ENCODE measurements around the gene HDHD3.
"Not testable (repeated sequence)": the region's sequence is repeated elsewhere in the genome, so short reads cannot be mapped to it uniquely, and the experiment has no call there.

Gene HDHD3

GRCh38 chr9:113406353-113406752, 29.6 kb upstream of the HDHD3 start:
- Histone ChIP-seq H3K36me3 (ENCODE audit: control insufficient read depth in 1 of 2, insufficient read depth in 2 of 2, low read length in 2 of 2) (peaks cover 4 to 19% of the 10 kb centered on the region in 2 donors), H3K4me1 (ENCODE audit: control insufficient read depth in 1 of 2, insufficient read depth in 2 of 2, low read length in 2 of 2) (peaks cover 14 to 21% of the 10 kb centered on the region in 2 donors)
- H3K9me3 ChIP-seq (ENCODE audit: control insufficient read depth in 1 of 2, low read length in 2 of 2); H3K4me3 ChIP-seq (ENCODE audit: low read depth in 1 of 2, low read length in 2 of 2); H3K9ac ChIP-seq (ENCODE audit: low read depth in 1 of 2, low read length in 2 of 2); H3K27ac ChIP-seq (ENCODE audit: low read depth, low read length); H3K27me3 ChIP-seq (ENCODE audit: control insufficient read depth in 1 of 2, insufficient read depth in 2 of 2, low read length in 2 of 2): not testable (repeated sequence)

- Histone ChIP-seq H3K9ac (ENCODE audit: low read depth in 1 of 2, low read length in 2 of 2) (no peak overlapping the region), H3K4me3 (ENCODE audit: low read depth in 1 of 2, low read length in 2 of 2) (no peak overlapping the region), H3K27ac (ENCODE audit: low read depth, low read length) (no peak overlapping the region), H3K27me3 (ENCODE audit: control insufficient read depth in 1 of 2, insufficient read depth in 2 of 2, low read length in 2 of 2) (no peaks in the 10 kb centered on the region), H3K36me3 (ENCODE audit: control insufficient read depth in 1 of 2, insufficient read depth in 2 of 2, low read length in 2 of 2) (peaks cover 4 to 17% of the 10 kb centered on the region in 2 donors), H3K9me3 (ENCODE audit: control insufficient read depth in 1 of 2, low read length in 2 of 2) (no peaks in the 10 kb centered on the region), H3K4me1 (ENCODE audit: control insufficient read depth in 1 of 2, insufficient read depth in 2 of 2, low read length in 2 of 2) (peaks cover 22 to 28% of the 10 kb centered on the region in 2 donors)
Measured at GRCh38 chr9:113403646-113404045, 26.9 kb upstream of the HDHD3 start.

- Histone ChIP-seq H3K9ac (ENCODE audit: low read depth in 1 of 2, low read length in 2 of 2) (peak within 1 kb of the TSS; percentile 58 to 71), H3K27me3 (ENCODE audit: control insufficient read depth in 1 of 2, insufficient read depth in 2 of 2, low read length in 2 of 2) (no peaks in the 10 kb centered on the region), H3K36me3 (ENCODE audit: control insufficient read depth in 1 of 2, insufficient read depth in 2 of 2, low read length in 2 of 2) (peaks cover 0 to 3% of the 10 kb centered on the region in 2 donors), H3K4me1 (ENCODE audit: control insufficient read depth in 1 of 2, insufficient read depth in 2 of 2, low read length in 2 of 2) (peaks cover 38 to 45% of the 10 kb centered on the region in 2 donors), H3K4me3 (ENCODE audit: low read depth in 1 of 2, low read length in 2 of 2) (peak within 1 kb of the TSS; percentile 79 to 86), H3K27ac (ENCODE audit: low read depth, low read length) (peak within 1 kb of the TSS; percentile 68), H3K9me3 (ENCODE audit: control insufficient read depth in 1 of 2, low read length in 2 of 2) (no peaks in the 10 kb centered on the region)
Measured at GRCh38 chr9:113401027-113401792, 24.4 kb upstream of the HDHD3 start, which contains the start of gene ALAD. Gene ALAD, minus strand, starts transcription at chr9:113401284. Its CDS starts 7,725 bp downstream, at chr9:113393559.

GRCh38 chr9:113399646-113400200, 22.9 kb upstream of the HDHD3 start:
- Histone ChIP-seq H3K9ac (ENCODE audit: low read depth in 1 of 2, low read length in 2 of 2) (peak overlapping the region; percentile 29 to 32), H3K4me3 (ENCODE audit: low read depth in 1 of 2, low read length in 2 of 2) (peak overlapping the region; percentile 45 to 86), H3K4me1 (ENCODE audit: control insufficient read depth in 1 of 2, insufficient read depth in 2 of 2, low read length in 2 of 2) (peaks cover 38 to 53% of the 10 kb centered on the region in 2 donors)

GRCh38 chr9:113398796-113399195, 22.0 kb upstream of the HDHD3 start:
- Histone ChIP-seq H3K9ac (ENCODE audit: low read depth in 1 of 2, low read length in 2 of 2) (no peak overlapping the region), H3K27me3 (ENCODE audit: control insufficient read depth in 1 of 2, insufficient read depth in 2 of 2, low read length in 2 of 2) (no peaks in the 10 kb centered on the region), H3K27ac (ENCODE audit: low read depth, low read length) (no peak overlapping the region), H3K9me3 (ENCODE audit: control insufficient read depth in 1 of 2, low read length in 2 of 2) (no peaks in the 10 kb centered on the region), H3K4me3 (ENCODE audit: low read depth in 1 of 2, low read length in 2 of 2) (no peak overlapping the region), H3K36me3 (ENCODE audit: control insufficient read depth in 1 of 2, insufficient read depth in 2 of 2, low read length in 2 of 2) (peaks cover 3 to 7% of the 10 kb centered on the region in 2 donors), H3K4me1 (ENCODE audit: control insufficient read depth in 1 of 2, insufficient read depth in 2 of 2, low read length in 2 of 2) (peaks cover 38 to 53% of the 10 kb centered on the region in 2 donors)

More at GRCh38 chr9:113399646-113400200, 22.9 kb upstream of the HDHD3 start:
- Histone ChIP-seq H3K27me3 (ENCODE audit: control insufficient read depth in 1 of 2, insufficient read depth in 2 of 2, low read length in 2 of 2) (no peaks in the 10 kb centered on the region), H3K36me3 (ENCODE audit: control insufficient read depth in 1 of 2, insufficient read depth in 2 of 2, low read length in 2 of 2) (peaks cover 3 to 7% of the 10 kb centered on the region in 2 donors), H3K27ac (ENCODE audit: low read depth, low read length) (no peak overlapping the region), H3K9me3 (ENCODE audit: control insufficient read depth in 1 of 2, low read length in 2 of 2) (no peaks in the 10 kb centered on the region)

GRCh38 chr9:113397203-113397631, 20.4 kb upstream of the HDHD3 start:
- no peaks in the 10 kb centered on the region for H3K9me3 ChIP-seq (ENCODE audit: control insufficient read depth in 1 of 2, low read length in 2 of 2)
- H3K27me3 ChIP-seq (ENCODE audit: control insufficient read depth in 1 of 2, insufficient read depth in 2 of 2, low read length in 2 of 2): no peaks in the 10 kb centered on the region
- H3K4me3 ChIP-seq (ENCODE audit: low read depth in 1 of 2, low read length in 2 of 2): no peak overlapping the region
- H3K27ac ChIP-seq (ENCODE audit: low read depth, low read length): no peak overlapping the region
- no peak overlapping the region for H3K9ac ChIP-seq (ENCODE audit: low read depth in 1 of 2, low read length in 2 of 2)
- H3K36me3 ChIP-seq (ENCODE audit: control insufficient read depth in 1 of 2, insufficient read depth in 2 of 2, low read length in 2 of 2): peaks cover 6 to 18% of the 10 kb centered on the region in 2 donors
- H3K4me1 ChIP-seq (ENCODE audit: control insufficient read depth in 1 of 2, insufficient read depth in 2 of 2, low read length in 2 of 2): peaks cover 38 to 53% of the 10 kb centered on the region in 2 donors

GRCh38 chr9:113395000-113395861, 18.4 kb upstream of the HDHD3 start:
- H3K36me3 ChIP-seq (ENCODE audit: control insufficient read depth in 1 of 2, insufficient read depth in 2 of 2, low read length in 2 of 2): peaks cover 23 to 38% of the 10 kb centered on the region in 2 donors
- no peak overlapping the region for H3K9ac ChIP-seq (ENCODE audit: low read depth in 1 of 2, low read length in 2 of 2)
- no peak overlapping the region for H3K4me3 ChIP-seq (ENCODE audit: low read depth in 1 of 2, low read length in 2 of 2)
- H3K27me3 ChIP-seq (ENCODE audit: control insufficient read depth in 1 of 2, insufficient read depth in 2 of 2, low read length in 2 of 2): no peaks in the 10 kb centered on the region
- no peaks in the 10 kb centered on the region for H3K9me3 ChIP-seq (ENCODE audit: control insufficient read depth in 1 of 2, low read length in 2 of 2)
- H3K4me1 ChIP-seq (ENCODE audit: control insufficient read depth in 1 of 2, insufficient read depth in 2 of 2, low read length in 2 of 2): peaks cover 30 to 45% of the 10 kb centered on the region in 2 donors
- no peak overlapping the region for H3K27ac ChIP-seq (ENCODE audit: low read depth, low read length)

GRCh38 chr9:113393281-113393680, 16.5 kb upstream of the HDHD3 start:
- Histone ChIP-seq H3K4me3 (ENCODE audit: low read depth in 1 of 2, low read length in 2 of 2) (no peak overlapping the region), H3K9ac (ENCODE audit: low read depth in 1 of 2, low read length in 2 of 2) (no peak overlapping the region), H3K36me3 (ENCODE audit: control insufficient read depth in 1 of 2, insufficient read depth in 2 of 2, low read length in 2 of 2) (peaks cover 31 to 54% of the 10 kb centered on the region in 2 donors), H3K4me1 (ENCODE audit: control insufficient read depth in 1 of 2, insufficient read depth in 2 of 2, low read length in 2 of 2) (peaks cover 27 to 40% of the 10 kb centered on the region in 2 donors), H3K27me3 (ENCODE audit: control insufficient read depth in 1 of 2, insufficient read depth in 2 of 2, low read length in 2 of 2) (no peaks in the 10 kb centered on the region), H3K9me3 (ENCODE audit: control insufficient read depth in 1 of 2, low read length in 2 of 2) (no peaks in the 10 kb centered on the region), H3K27ac (ENCODE audit: low read depth, low read length) (no peak overlapping the region)

GRCh38 chr9:113391917-113392316, 15.1 kb upstream of the HDHD3 start:
- Histone ChIP-seq H3K4me1 (ENCODE audit: control insufficient read depth in 1 of 2, insufficient read depth in 2 of 2, low read length in 2 of 2) (peaks cover 27 to 42% of the 10 kb centered on the region in 2 donors), H3K36me3 (ENCODE audit: control insufficient read depth in 1 of 2, insufficient read depth in 2 of 2, low read length in 2 of 2) (peaks cover 31 to 59% of the 10 kb centered on the region in 2 donors), H3K4me3 (ENCODE audit: low read depth in 1 of 2, low read length in 2 of 2) (no peak overlapping the region)

More at GRCh38 chr9:113391917-113392316, 15.1 kb upstream of the HDHD3 start:
- Histone ChIP-seq H3K9ac (ENCODE audit: low read depth in 1 of 2, low read length in 2 of 2) (no peak overlapping the region), H3K27ac (ENCODE audit: low read depth, low read length) (no peak overlapping the region), H3K27me3 (ENCODE audit: control insufficient read depth in 1 of 2, insufficient read depth in 2 of 2, low read length in 2 of 2) (no peaks in the 10 kb centered on the region), H3K9me3 (ENCODE audit: control insufficient read depth in 1 of 2, low read length in 2 of 2) (no peaks in the 10 kb centered on the region)
